NCI-H2227 treated with DMSO at 0.1 percent for 48 hours (cell line): Measurements from ENCODE around the gene NPPA.
"Not testable (repeated sequence)": the region's sequence is repeated elsewhere in the genome, so short reads cannot be mapped to it uniquely, and the experiment has no call there.

Experiments
- DNase-seq: peaks from one replicate; lab custom pipeline; 2025; lab: John Stamatoyannopoulos, UW

NPPA gene

GRCh38 chr1:11847667-11848372 lies at the start of gene NPPA:
Gene NPPA, minus strand, starts transcription at chr1:11847783. Its CDS starts 99 bp downstream, at chr1:11847684.
- DNase-seq, result peak; percentile 13

GRCh38 chr1:11894501-11894900 lies 46.9 kb upstream of the NPPA start:
- DNase-seq, result not testable (repeated sequence)

- no peak for DNase-seq
Measured at GRCh38 chr1:11893907-11894251, 46.3 kb upstream of the NPPA start.

- DNase-seq, result no peak
Measured at GRCh38 chr1:11891433-11892186, 44.0 kb upstream of the NPPA start.

- no peak for DNase-seq
Measured at GRCh38 chr1:11888877-11889208, 41.3 kb upstream of the NPPA start.

- no peak for DNase-seq
Measured at GRCh38 chr1:11888206-11888876, 40.8 kb upstream of the NPPA start.

- no peak for DNase-seq
Measured at GRCh38 chr1:11887666-11888007, 40.1 kb upstream of the NPPA start.

- no peak for DNase-seq
Measured at GRCh38 chr1:11886986-11887665, 39.5 kb upstream of the NPPA start.

- DNase-seq, result no peak
Measured at GRCh38 chr1:11885916-11886315, 38.3 kb upstream of the NPPA start.

GRCh38 chr1:11882814-11883538 lies 35.4 kb upstream of the NPPA start:
- no peak for DNase-seq

- no peak for DNase-seq
Measured at GRCh38 chr1:11881749-11882441, 34.3 kb upstream of the NPPA start.

- DNase-seq, result no peak
Measured at GRCh38 chr1:11880911-11881748, 33.5 kb upstream of the NPPA start.

GRCh38 chr1:11880181-11880575 lies 32.6 kb upstream of the NPPA start:
- no peak for DNase-seq

- DNase-seq, result no peak
Measured at GRCh38 chr1:11879311-11880180, 32.0 kb upstream of the NPPA start.

- DNase-seq, result no peak
Measured at GRCh38 chr1:11878891-11879190, 31.3 kb upstream of the NPPA start.

- DNase-seq, result no peak
Measured at GRCh38 chr1:11878081-11878890, 30.7 kb upstream of the NPPA start.

- no peak for DNase-seq
Measured at GRCh38 chr1:11877074-11877473, 29.5 kb upstream of the NPPA start.

GRCh38 chr1:11875094-11875493 lies 27.5 kb upstream of the NPPA start:
- no peak for DNase-seq

- no peak for DNase-seq
Measured at GRCh38 chr1:11874624-11875023, 27.0 kb upstream of the NPPA start.
